ENCODE data around the gene MAPK13.

The MAPK13 gene

GRCh38 chr6:36160147-36160760 lies 29.9 kb downstream of the MAPK13 start:
- DNase-seq (ENCODE audit: low spot score) = no peak
- no peak for TF ChIP-seq CTCF (IDR thresholded peaks at IDR 0.05; ENCODE audit: extremely low read depth, insufficient read depth, missing control alignments)
- in situ Hi-C loops (cut with MboI; ENCODE audit: low pct_unique_long_range_greater_than_20kb, low sequenced_read_pairs, unreplicated experiment) = no loop called here

GRCh38 chr6:36169023-36170007 lies 39.0 kb downstream of the MAPK13 start:
- no peak for TF ChIP-seq CTCF (IDR thresholded peaks at IDR 0.05; ENCODE audit: extremely low read depth, insufficient read depth, missing control alignments)
- DNase-seq (ENCODE audit: low spot score) = peak; percentile 29
- in situ Hi-C loops (cut with MboI; ENCODE audit: low pct_unique_long_range_greater_than_20kb, low sequenced_read_pairs, unreplicated experiment) = no loop called here

GRCh38 chr6:36170704-36171103 lies 40.4 kb downstream of the MAPK13 start:
- no peak for DNase-seq (ENCODE audit: low spot score)
- no peak for TF ChIP-seq CTCF (IDR thresholded peaks at IDR 0.05; ENCODE audit: extremely low read depth, insufficient read depth, missing control alignments)
- in situ Hi-C loops (cut with MboI; ENCODE audit: low pct_unique_long_range_greater_than_20kb, low sequenced_read_pairs, unreplicated experiment) = no loop called here

GRCh38 chr6:36171573-36171972 lies 41.3 kb downstream of the MAPK13 start:
- in situ Hi-C loops (cut with MboI; ENCODE audit: low pct_unique_long_range_greater_than_20kb, low sequenced_read_pairs, unreplicated experiment) = no loop called here

GRCh38 chr6:36177166-36177565 lies 46.9 kb downstream of the MAPK13 start:
- no peak for DNase-seq (ENCODE audit: low spot score)
- TF ChIP-seq CTCF (IDR thresholded peaks at IDR 0.05; ENCODE audit: extremely low read depth, insufficient read depth, missing control alignments) = no peak
- in situ Hi-C loops (cut with MboI; ENCODE audit: low pct_unique_long_range_greater_than_20kb, low sequenced_read_pairs, unreplicated experiment) = no loop called here

More at GRCh38 chr6:36171573-36171972, 41.3 kb downstream of the MAPK13 start:
- DNase-seq (ENCODE audit: low spot score) = peak; percentile 31
- no peak for TF ChIP-seq CTCF (IDR thresholded peaks at IDR 0.05; ENCODE audit: extremely low read depth, insufficient read depth, missing control alignments)

GRCh38 chr6:36178544-36178943 lies 48.2 kb downstream of the MAPK13 start:
- TF ChIP-seq CTCF (IDR thresholded peaks at IDR 0.05; ENCODE audit: extremely low read depth, insufficient read depth, missing control alignments) = no peak
- no peak for DNase-seq (ENCODE audit: low spot score)
- in situ Hi-C loops (cut with MboI; ENCODE audit: low pct_unique_long_range_greater_than_20kb, low sequenced_read_pairs, unreplicated experiment) = no loop called here

All from GM13977 (cell line).